Body of pancreas (tissue), 4 donors: ENCODE measurements around the gene MAGI1. TPM values are rescaled to one million over a fixed set of nuclear protein-coding genes. Genes with fewer than 3 reads are reported as not detected.

Experiments used
- ATAC-seq: fragments of 150-250 bp; one replicate; pipeline ENCODE4 v1.9.1; 2016
- DNase-seq, 4 donors: peaks; one replicate each; pipeline ENCODE4 v3.0.0-alpha.2; 2019
- H3K27ac ChIP-seq, 4 donors: fragments of 200-600 bp; sonication (generic); 1 replicate in 3 of 4; 2 replicates in 1 of 4; pipeline versions ENCODE4 v1.5.1 to v1.6.1; 2016 to 2019; ENCODE audit warnings: mild to moderate bottlenecking in 1 of 4, mixed read lengths in 1 of 4, moderate library complexity in 1 of 4
- H3K27me3 ChIP-seq, 2 donors: fragments of 200-600 bp; sonication (generic); one replicate each; pipeline ENCODE4 v1.6.0; 2016; ENCODE audit warnings: mild to moderate bottlenecking in 1 of 2
- H3K36me3 ChIP-seq, 2 donors: fragments of 200-600 bp; sonication (generic); replicated peaks in 1 of 2; 2 replicates each; pipeline ENCODE4 v1.5.1; 2016; ENCODE audit warnings: low read depth in 2 of 2; ENCODE audit not compliant: insufficient read depth in 1 of 2
- H3K4me1 ChIP-seq: fragments of 200-600 bp; sonication (generic); one replicate; pipeline ENCODE4 v1.6.0; 2016
- H3K4me3 ChIP-seq, 2 donors: fragments of 200-600 bp; sonication (generic); 1 replicate in 1 of 2; 2 replicates in 1 of 2; pipeline ENCODE4 v1.5.1; 2016 to 2019
- H3K9me3 ChIP-seq, 3 donors: fragments of 200-600 bp; sonication (generic); 1 replicate in 2 of 3; 2 replicates in 1 of 3; pipeline ENCODE4 v1.5.1; 2016
- CTCF ChIP-seq, 7 experiments: fragments of 450-650 bp in 4 of 7; fragments of 200-600 bp in 3 of 7; sonication (generic) in 3 of 7; IDR thresholded peaks; one replicate each; pipeline ENCODE4 v1.5.1; 2016 to 2019; ENCODE audit warnings: antibody characterized with exemption in 7 of 7
- POLR2A ChIP-seq, 3 donors: fragments of 450-650 bp; IDR thresholded peaks; one replicate each; pipeline ENCODE4 v1.6.1; 2016; ENCODE audit warnings: antibody characterized with exemption in 3 of 3, mild to moderate bottlenecking in 2 of 3
- WGBS, 2 donors: methylation state at CpG; one replicate each; pipeline ENCODE4 v1.1.5; 2017; 5-methylcytosine and 5-hydroxymethylcytosine counted together
- intact Hi-C: fragments of 100-400 bp; cut with DNase I; formaldehyde crosslinking; loops from one replicate; pipeline ENCODE4 v1.15.1; 2023
- total RNA-seq, 2 donors: library from RNA; depleted of rRNA; stranded (reverse); fragments of >200 nt; gene quantifications; one replicate each; pipeline ENCODE4 v1.1.0, GENCODE V29; 2016

The MAGI1 gene
- total RNA-seq, 2 donors from 2014 or later, result 44.2 to 63.6 TPM

GRCh38 chr3:65883613-65884012 lies 155.1 kb downstream of the MAGI1 start:
- Histone ChIP-seq H3K36me3 (no peaks in the 10 kb centered on the region), H3K27me3 (no peaks in the 10 kb centered on the region), H3K4me1 (peaks cover 8% of the 10 kb centered on the region), H3K27ac (peak overlapping the region in 3 of 4 donors; percentile 27 to 54 (median 37)), H3K9me3 (no peaks in the 10 kb centered on the region), H3K4me3 (no peak overlapping the region)
- TF ChIP-seq POLR2A (IDR thresholded peaks at IDR 0.05), result no peak
- intact Hi-C loops, result no loop called here
- 7 to 10% methylated on average over 3 of the region's 3 CpGs for WGBS, 2 donors
- DNase-seq, result peak in 2 of 4 donors; percentile 11 to 41
- ATAC-seq, result peak; percentile 27

GRCh38 chr3:65880350-65880749 lies 158.4 kb downstream of the MAGI1 start:
- DNase-seq (no peak), ATAC-seq (no peak)
- H3K27me3 ChIP-seq, result no peaks in the 10 kb centered on the region
- H3K4me1 ChIP-seq, result peaks cover 16% of the 10 kb centered on the region
- no peak for TF ChIP-seq CTCF (IDR thresholded peaks at IDR 0.05)
- TF ChIP-seq POLR2A (IDR thresholded peaks at IDR 0.05), result no peak
- H3K27ac ChIP-seq, result no peak overlapping the region
- no peak overlapping the region for H3K4me3 ChIP-seq
- no peaks in the 10 kb centered on the region for H3K36me3 ChIP-seq
- intact Hi-C loops, result no loop called here
- no peaks in the 10 kb centered on the region for H3K9me3 ChIP-seq
- WGBS, 2 donors, result 74 to 80% methylated on average over 4 of the region's 4 CpGs

- no peak overlapping the region for H3K4me3 ChIP-seq
- ATAC-seq, result no peak
- H3K27ac ChIP-seq, result no peak overlapping the region
- DNase-seq, result no peak
- H3K4me1 ChIP-seq, result peaks cover 21% of the 10 kb centered on the region
- intact Hi-C loops, result no loop called here
- H3K27me3 ChIP-seq, result no peaks in the 10 kb centered on the region
- TF ChIP-seq POLR2A (IDR thresholded peaks at IDR 0.05) (no peak), CTCF (IDR thresholded peaks at IDR 0.05) (no peak)
- WGBS, 2 donors, result 84% methylated on average over 1 of the region's 1 CpG
- no peaks in the 10 kb centered on the region for H3K9me3 ChIP-seq
- no peaks in the 10 kb centered on the region for H3K36me3 ChIP-seq
Measured at GRCh38 chr3:65879372-65879771, 159.3 kb downstream of the MAGI1 start.

GRCh38 chr3:65878831-65879230 lies 159.9 kb downstream of the MAGI1 start:
- Histone ChIP-seq H3K4me1 (peaks cover 17% of the 10 kb centered on the region), H3K36me3 (no peaks in the 10 kb centered on the region), H3K27ac (no peak overlapping the region), H3K9me3 (no peaks in the 10 kb centered on the region), H3K4me3 (no peak overlapping the region), H3K27me3 (no peaks in the 10 kb centered on the region)
- DNase-seq (no peak), ATAC-seq (no peak)
- intact Hi-C loops, result no loop called here
- no peak for TF ChIP-seq CTCF (IDR thresholded peaks at IDR 0.05)
- TF ChIP-seq POLR2A (IDR thresholded peaks at IDR 0.05), result no peak
- WGBS, 2 donors, result 77% methylated on average over 6 of the region's 6 CpGs

- Histone ChIP-seq H3K27me3 (no peaks in the 10 kb centered on the region), H3K4me3 (no peak overlapping the region), H3K4me1 (peaks cover 16% of the 10 kb centered on the region), H3K27ac (no peak overlapping the region), H3K9me3 (no peaks in the 10 kb centered on the region), H3K36me3 (no peaks in the 10 kb centered on the region)
- DNase-seq, result no peak
- 89 to 92% methylated on average over 2 of the region's 2 CpGs for WGBS, 2 donors
- no peak for TF ChIP-seq CTCF (IDR thresholded peaks at IDR 0.05)
- TF ChIP-seq POLR2A (IDR thresholded peaks at IDR 0.05), result no peak
- no peak for ATAC-seq
- intact Hi-C loops, result no loop called here
Measured at GRCh38 chr3:65877160-65877559, 161.6 kb downstream of the MAGI1 start.
